Keratinocyte (primary cell): ENCODE measurements around the gene PHACTR1. TPM values are rescaled to one million over a fixed set of nuclear protein-coding genes. Genes with fewer than 3 reads are reported as not detected.
A peak's percentile ranks its signal among the peaks of the same experiment; 100 is the strongest.

Experiments
- DNase-seq: peaks from one replicate; pipeline ENCODE4 v3.0.0-alpha.2; 2011; ENCODE audit warnings: low read depth, missing footprints, low spot score
- FAIRE-seq: peaks from 2 replicates; lab custom pipeline; 2011; peaks lifted over from hg19 to GRCh38; lab: Jason Lieb, UNC
- H2AFZ ChIP-seq: 2 replicates; pipeline ENCODE4 v1.6.0; 2012; ENCODE audit warnings: low read length, control low read depth, inconsistent platforms; ENCODE audit not compliant: control insufficient read depth
- H3K27ac ChIP-seq: 2 replicates; pipeline ENCODE4 v1.5.1; 2011; ENCODE audit warnings: low read length; ENCODE audit not compliant: control insufficient read depth, insufficient read depth
- H3K27me3 ChIP-seq: 3 replicates; pipeline ENCODE4 v1.6.0; 2011; ENCODE audit warnings: low read length; ENCODE audit not compliant: control insufficient read depth, insufficient read depth; ENCODE audit errors: extremely low read depth
- H3K36me3 ChIP-seq, 2 experiments: 2 replicates in 1 of 2; 3 replicates in 1 of 2; pipeline ENCODE4 v1.5.1; 2011; ENCODE audit warnings: low read length in 2 of 2, mild to moderate bottlenecking in 1 of 2; ENCODE audit not compliant: control insufficient read depth in 2 of 2, insufficient read depth in 2 of 2; ENCODE audit errors: extremely low read depth in 1 of 2
- H3K4me1 ChIP-seq: 3 replicates; pipeline ENCODE4 v1.5.1; 2011; ENCODE audit warnings: low read length; ENCODE audit not compliant: control insufficient read depth, insufficient read depth; ENCODE audit errors: extremely low read depth
- H3K4me2 ChIP-seq: 3 replicates; pipeline ENCODE4 v1.6.0; 2011; ENCODE audit warnings: low read depth, low read length; ENCODE audit not compliant: control insufficient read depth, insufficient read depth; ENCODE audit errors: extremely low read depth
- H3K4me3 ChIP-seq, 3 experiments: fragments of 200-600 bp in 1 of 3; sonication (generic) in 1 of 3; 2 replicates in 2 of 3; 3 replicates in 1 of 3; pipeline ENCODE4 v1.5.1; 2011 to 2016; ENCODE audit warnings: low read length in 3 of 3, mild to moderate bottlenecking in 3 of 3, control low read depth in 2 of 3, inconsistent platforms in 1 of 3, low read depth in 1 of 3, mixed read lengths in 1 of 3, mixed run types in 1 of 3, moderate library complexity in 1 of 3; ENCODE audit not compliant: control insufficient read depth in 2 of 3, insufficient read depth in 2 of 3; ENCODE audit errors: extremely low read depth in 1 of 3
- H3K79me2 ChIP-seq: 2 replicates; pipeline ENCODE4 v1.6.0; 2012; ENCODE audit warnings: low read length; ENCODE audit not compliant: control insufficient read depth, insufficient read depth
- H3K9ac ChIP-seq: 3 replicates; pipeline ENCODE4 v1.6.0; 2011; ENCODE audit warnings: low read length; ENCODE audit not compliant: control insufficient read depth, insufficient read depth; ENCODE audit errors: extremely low read depth
- H3K9me1 ChIP-seq: 3 replicates; pipeline ENCODE4 v1.6.0; 2011; ENCODE audit warnings: low read length; ENCODE audit not compliant: control insufficient read depth, insufficient read depth; ENCODE audit errors: extremely low read depth
- H3K9me3 ChIP-seq: 2 replicates; pipeline ENCODE4 v1.5.1; 2012; ENCODE audit warnings: low read depth, low read length; ENCODE audit not compliant: control insufficient read depth
- H4K20me1 ChIP-seq: 3 replicates; pipeline ENCODE4 v1.6.0; 2011; ENCODE audit warnings: low read length; ENCODE audit not compliant: control insufficient read depth, insufficient read depth; ENCODE audit errors: extremely low read depth
- EZH2 ChIP-seq: IDR thresholded peaks from one replicate; pipeline ENCODE4 v1.6.1; 2012; ENCODE audit warnings: inconsistent platforms, mild to moderate bottlenecking, low read length, moderate library complexity
- dilution Hi-C: fragments of 300-500 bp; cut with MboI; formaldehyde crosslinking; loops from one replicate; pipeline ENCODE4 v1.7.0; 2020; ENCODE audit warnings: low sequenced_read_pairs; ENCODE audit not compliant: extremely low pct_ligation_motif_present
- polyA plus RNA-seq, 5 experiments: library from polyadenylated mRNA; depleted of rRNA in 3 of 5; stranded (reverse) in 3 of 5; stranded (forward) in 1 of 5; unstranded in 1 of 5; fragments of >200 nt; gene quantifications; 1 replicate in 1 of 5; 2 replicates in 3 of 5; 3 replicates in 1 of 5; pipeline versions ENCODE4 v1.2.1 to v1.2.3, GENCODE V29; 2011 to 2012; ENCODE audit warnings: missing spikeins in 2 of 5, low read depth in 1 of 5, low replicate concordance in 1 of 5
- TF ChIP-seq, protein P1 (sequence below), 3 experiments: IDR thresholded peaks in 1 of 3; conservative IDR thresholded peaks in 1 of 3; optimal IDR thresholded peaks in 1 of 3; 2 replicates in 2 of 3; 3 replicates in 1 of 3; pipeline versions ENCODE3 to v1.5.1; 2011; ENCODE audit warnings: low read length in 3 of 3, mild to moderate bottlenecking in 3 of 3, moderate library complexity in 2 of 3, control low read depth in 1 of 3, inconsistent platforms in 1 of 3; ENCODE audit not compliant: insufficient read depth in 2 of 3; ENCODE audit errors: extremely low read depth in 1 of 3

Gene PHACTR1
- polyA plus RNA-seq, 1 donor (not counting 4 experiments of a cell fraction or from before 2014, with no cell fraction given) = 0.22 TPM

DNA sequence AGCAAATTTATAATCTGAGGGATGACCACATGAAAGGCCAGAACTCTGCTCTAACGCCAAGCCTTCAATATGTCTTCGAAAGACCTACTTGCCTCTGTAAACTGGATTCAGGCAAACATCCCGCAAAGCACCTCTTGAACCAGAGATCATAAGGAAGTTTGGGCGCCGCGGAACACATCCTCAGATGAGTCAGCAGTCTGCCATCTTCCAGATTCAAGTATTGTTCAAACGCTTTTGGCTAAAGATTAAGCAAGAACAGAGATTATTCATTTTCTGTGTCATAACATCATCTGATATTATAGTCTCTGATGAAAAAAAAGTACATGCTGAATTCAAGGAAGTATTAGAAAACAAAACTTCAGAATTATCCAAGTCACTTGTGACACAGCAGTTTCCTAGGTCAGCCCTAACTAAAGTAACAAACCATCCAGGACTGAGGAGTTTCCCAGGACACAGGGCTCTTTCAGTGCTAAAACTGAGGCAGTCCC, 591.0 kb downstream of the PHACTR1 start:
- Histone ChIP-seq H3K27ac (peak overlapping the region; percentile 10), H3K79me2 (no peaks in the 10 kb centered on the region), H3K4me3 (no peak overlapping the region), H3K9me1 (no peaks in the 10 kb centered on the region), H3K36me3 (peaks cover 9 to 12% of the 10 kb centered on the region in 2 experiments), H2AFZ (no peak overlapping the region), H3K4me1 (peaks cover 10% of the 10 kb centered on the region), H3K9me3 (no peaks in the 10 kb centered on the region), H3K9ac (no peak overlapping the region), H3K27me3 (no peaks in the 10 kb centered on the region), H4K20me1 (no peaks in the 10 kb centered on the region), H3K4me2 (no peak overlapping the region)
- DNase-seq (no peak), FAIRE-seq (no peak)
- TF ChIP-seq, protein P1, sequence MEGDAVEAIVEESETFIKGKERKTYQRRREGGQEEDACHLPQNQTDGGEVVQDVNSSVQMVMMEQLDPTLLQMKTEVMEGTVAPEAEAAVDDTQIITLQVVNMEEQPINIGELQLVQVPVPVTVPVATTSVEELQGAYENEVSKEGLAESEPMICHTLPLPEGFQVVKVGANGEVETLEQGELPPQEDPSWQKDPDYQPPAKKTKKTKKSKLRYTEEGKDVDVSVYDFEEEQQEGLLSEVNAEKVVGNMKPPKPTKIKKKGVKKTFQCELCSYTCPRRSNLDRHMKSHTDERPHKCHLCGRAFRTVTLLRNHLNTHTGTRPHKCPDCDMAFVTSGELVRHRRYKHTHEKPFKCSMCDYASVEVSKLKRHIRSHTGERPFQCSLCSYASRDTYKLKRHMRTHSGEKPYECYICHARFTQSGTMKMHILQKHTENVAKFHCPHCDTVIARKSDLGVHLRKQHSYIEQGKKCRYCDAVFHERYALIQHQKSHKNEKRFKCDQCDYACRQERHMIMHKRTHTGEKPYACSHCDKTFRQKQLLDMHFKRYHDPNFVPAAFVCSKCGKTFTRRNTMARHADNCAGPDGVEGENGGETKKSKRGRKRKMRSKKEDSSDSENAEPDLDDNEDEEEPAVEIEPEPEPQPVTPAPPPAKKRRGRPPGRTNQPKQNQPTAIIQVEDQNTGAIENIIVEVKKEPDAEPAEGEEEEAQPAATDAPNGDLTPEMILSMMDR (optimal IDR thresholded peaks at IDR 0.05 in 1 of 3, IDR thresholded peaks at IDR 0.05 in 1 of 3, conservative IDR thresholded peaks at IDR 0.05 in 1 of 3; ENCODE audit: extremely low read depth in 1 of 3, insufficient read depth in 2 of 3, low read length in 3 of 3) = no peak
- TF ChIP-seq EZH2 = no peak
- dilution Hi-C loops = no loop called here

DNA sequence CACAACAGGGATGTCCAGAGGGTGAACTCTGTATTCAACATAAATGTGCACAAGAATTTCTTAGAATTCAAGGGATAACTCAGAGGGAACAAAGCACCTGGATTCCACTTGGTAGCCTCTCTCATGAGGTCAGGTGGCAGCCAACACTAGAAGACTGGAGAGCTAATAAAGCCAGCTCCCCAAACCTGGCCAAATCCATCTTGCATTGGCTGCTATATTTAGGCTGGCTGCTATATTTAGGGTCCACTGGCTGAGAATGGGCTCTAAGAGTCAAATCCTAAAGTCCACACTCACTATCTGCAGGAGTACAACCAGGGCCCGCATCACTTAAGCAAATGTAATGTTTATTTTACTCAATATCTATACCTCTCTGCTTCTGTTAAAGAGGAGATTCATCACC, 591.8 kb downstream of the PHACTR1 start:
- H3K27ac ChIP-seq = peak overlapping the region; percentile 10
- dilution Hi-C loops = no loop called here
- TF ChIP-seq EZH2 = no peak
- TF ChIP-seq, protein P1 (optimal IDR thresholded peaks at IDR 0.05 in 1 of 3, IDR thresholded peaks at IDR 0.05 in 1 of 3, conservative IDR thresholded peaks at IDR 0.05 in 1 of 3; ENCODE audit: extremely low read depth in 1 of 3, insufficient read depth in 2 of 3, low read length in 3 of 3) = no peak
- H2AFZ ChIP-seq = no peak overlapping the region
- peaks cover 8 to 9% of the 10 kb centered on the region in 2 experiments for H3K36me3 ChIP-seq
- no peaks in the 10 kb centered on the region for H3K9me3 ChIP-seq
- H3K4me2 ChIP-seq = no peak overlapping the region
- H3K9me1 ChIP-seq = no peaks in the 10 kb centered on the region
- no peak overlapping the region for H3K4me3 ChIP-seq
- no peaks in the 10 kb centered on the region for H4K20me1 ChIP-seq
- DNase-seq = no peak
- no peak for FAIRE-seq
- no peaks in the 10 kb centered on the region for H3K79me2 ChIP-seq
- H3K4me1 ChIP-seq = peaks cover 2% of the 10 kb centered on the region
- H3K27me3 ChIP-seq = no peaks in the 10 kb centered on the region
- no peak overlapping the region for H3K9ac ChIP-seq
